Right atrium auricular region (tissue), 2 donors: ENCODE measurements around the gene PPM1E. TPM values are rescaled to one million over a fixed set of nuclear protein-coding genes. Genes with fewer than 3 reads are reported as not detected.
"Not testable (repeated sequence)": the region's sequence is repeated elsewhere in the genome, so short reads cannot be mapped to it uniquely, and the experiment has no call there.

Source experiments
- DNase-seq: peaks from one replicate; pipeline ENCODE4 v3.0.0-alpha.2; 2019; ENCODE audit warnings: low spot score
- H3K27ac ChIP-seq, 2 donors: fragments of 200-600 bp; sonication (generic); 1 replicate in 1 of 2; 2 replicates in 1 of 2; pipeline ENCODE4 v1.5.1; 2016 to 2019
- H3K27me3 ChIP-seq, 2 donors: fragments of 200-600 bp; sonication (generic); one replicate each; pipeline versions ENCODE4 v1.5.1 to v1.6.0; 2017 to 2019
- H3K36me3 ChIP-seq: fragments of 200-600 bp; sonication (generic); one replicate; pipeline ENCODE4 v1.5.1; 2016
- H3K4me1 ChIP-seq, 2 donors: fragments of 200-600 bp; sonication (generic); one replicate each; pipeline versions ENCODE4 v1.5.1 to v1.6.0; 2017 to 2019
- H3K4me3 ChIP-seq, 2 donors: fragments of 200-600 bp; sonication (generic); 1 replicate in 1 of 2; 2 replicates in 1 of 2; pipeline ENCODE4 v1.5.1; 2017 to 2019; ENCODE audit warnings: mild to moderate bottlenecking in 1 of 2, moderate library complexity in 1 of 2
- H3K9me3 ChIP-seq, 2 donors: fragments of 200-600 bp; sonication (generic); one replicate each; pipeline ENCODE4 v1.5.1; 2019
- CTCF ChIP-seq, 2 donors: fragments of 200-600 bp; sonication (generic); IDR thresholded peaks; one replicate each; pipeline ENCODE4 v1.5.1; 2019; ENCODE audit warnings: antibody characterized with exemption in 2 of 2
- total RNA-seq, 2 donors: library from RNA; depleted of rRNA; stranded (reverse); fragments of >200 nt; gene quantifications; one replicate each; pipeline ENCODE4 v1.1.0, GENCODE V29; 2016

PPM1E gene
- total RNA-seq, 2 donors from 2014 or later: 1.2 to 5.3 TPM

GRCh38 chr17:58831780-58832179 is 76.1 kb downstream of the PPM1E start:
- Histone ChIP-seq H3K4me3 (no peak overlapping the region), H3K27me3 (no peaks in the 10 kb centered on the region), H3K27ac (no peak overlapping the region), H3K4me1 (no peaks in the 10 kb centered on the region), H3K9me3 (no peaks in the 10 kb centered on the region), H3K36me3 (no peaks in the 10 kb centered on the region)
- TF ChIP-seq CTCF (IDR thresholded peaks at IDR 0.05): no peak
- DNase-seq: no peak

DNA sequence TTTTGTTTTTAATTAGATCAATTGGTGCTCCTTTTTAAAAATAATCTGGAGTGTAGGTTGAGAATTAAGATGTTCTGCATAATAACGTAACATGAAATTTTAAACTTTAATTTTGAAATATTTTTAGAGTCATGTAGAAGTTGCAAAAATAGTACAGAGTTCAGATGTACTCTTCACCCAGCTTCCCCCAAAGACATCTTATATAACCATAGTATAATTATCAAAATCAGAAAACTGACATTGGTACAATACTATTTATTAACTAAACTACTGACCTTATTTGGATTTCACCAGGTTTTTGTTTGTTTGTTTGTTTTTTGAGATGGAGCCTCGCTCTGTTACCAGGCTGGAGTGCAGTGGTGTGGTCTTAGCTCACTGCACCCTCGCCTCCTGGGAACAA is 76.9 kb downstream of the PPM1E start:
- no peak for DNase-seq
- no peak for TF ChIP-seq CTCF (IDR thresholded peaks at IDR 0.05)
- no peaks in the 10 kb centered on the region for H3K27me3 ChIP-seq
- H3K36me3 ChIP-seq: no peaks in the 10 kb centered on the region
- H3K27ac ChIP-seq: no peak overlapping the region
- H3K4me1 ChIP-seq: no peaks in the 10 kb centered on the region
- H3K9me3 ChIP-seq: no peaks in the 10 kb centered on the region
- no peak overlapping the region for H3K4me3 ChIP-seq

- Histone ChIP-seq H3K9me3 (no peaks in the 10 kb centered on the region), H3K4me1 (no peaks in the 10 kb centered on the region), H3K27ac (no peak overlapping the region), H3K4me3 (no peak overlapping the region), H3K27me3 (no peaks in the 10 kb centered on the region), H3K36me3 (no peaks in the 10 kb centered on the region)
- DNase-seq: no peak
- no peak for TF ChIP-seq CTCF (IDR thresholded peaks at IDR 0.05)
Measured at GRCh38 chr17:58837699-58838098, 82.0 kb downstream of the PPM1E start.

DNA sequence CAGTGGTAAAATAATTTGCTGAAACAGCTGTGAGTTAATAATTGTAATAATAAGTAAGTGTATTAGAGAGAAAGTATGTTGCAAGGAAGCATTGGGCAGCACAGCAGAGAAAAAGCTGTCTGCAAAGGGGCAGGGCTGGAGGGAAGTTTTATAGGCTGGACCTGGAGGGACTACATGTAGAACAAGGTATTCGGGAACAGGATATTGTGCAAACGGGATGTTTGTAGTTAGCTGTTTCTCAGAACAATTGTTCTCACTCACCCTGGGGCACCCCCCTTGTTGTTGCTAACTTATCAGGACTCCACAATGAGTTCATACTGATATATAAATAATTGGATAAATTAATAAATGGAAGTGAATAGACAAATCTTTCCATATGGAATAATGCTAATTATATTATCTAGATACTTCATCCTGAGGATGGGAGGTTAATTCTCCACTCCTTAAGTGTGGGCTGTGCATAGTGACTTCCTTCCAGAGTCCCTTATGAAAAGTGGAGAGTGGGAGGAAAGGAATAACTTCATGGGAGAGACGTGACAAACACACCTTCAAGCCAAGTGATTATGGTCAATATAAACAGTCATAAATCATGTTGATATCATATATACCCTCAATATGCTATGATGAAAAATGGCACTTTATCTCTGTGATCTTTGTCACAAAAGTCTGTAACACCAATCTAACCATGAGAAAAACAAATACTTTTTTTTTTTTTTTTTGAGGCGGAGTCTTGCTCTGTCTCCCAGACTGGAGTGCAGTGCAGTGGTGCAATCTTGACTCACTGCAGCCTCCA is 85.4 kb downstream of the PPM1E start:
- H3K27ac ChIP-seq: no peak overlapping the region
- H3K4me1 ChIP-seq: no peaks in the 10 kb centered on the region
- no peak overlapping the region for H3K4me3 ChIP-seq
- TF ChIP-seq CTCF (IDR thresholded peaks at IDR 0.05): no peak
- H3K27me3 ChIP-seq: no peaks in the 10 kb centered on the region
- no peak for DNase-seq
- H3K36me3 ChIP-seq: no peaks in the 10 kb centered on the region
- no peaks in the 10 kb centered on the region for H3K9me3 ChIP-seq

DNA sequence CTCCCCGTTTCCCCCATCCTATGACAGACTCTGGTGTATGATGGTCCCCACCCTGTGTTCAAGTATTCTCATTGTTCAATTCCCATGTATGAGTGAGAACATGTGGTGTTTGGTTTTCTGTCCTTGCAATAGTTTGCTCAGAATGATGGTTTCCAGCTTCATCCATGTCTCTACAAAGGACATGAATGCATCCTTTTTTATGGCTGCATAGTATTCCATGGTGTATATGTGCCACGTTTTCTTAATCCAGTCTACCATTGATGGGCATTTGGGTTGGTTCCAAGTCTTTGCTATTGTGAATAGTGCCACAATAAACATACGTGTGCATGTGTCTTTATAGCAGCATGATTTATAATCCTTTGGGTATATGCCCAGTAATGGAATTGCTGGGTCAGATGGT is 90.8 kb downstream of the PPM1E start:
- H3K27me3 ChIP-seq, H3K27ac ChIP-seq, H3K4me3 ChIP-seq, H3K9me3 ChIP-seq, H3K36me3 ChIP-seq, H3K4me1 ChIP-seq, DNase-seq: not testable (repeated sequence)

GRCh38 chr17:58850106-58850505 is 94.5 kb downstream of the PPM1E start:
- H3K36me3 ChIP-seq, H3K9me3 ChIP-seq, H3K4me1 ChIP-seq, H3K27ac ChIP-seq, DNase-seq, H3K27me3 ChIP-seq, H3K4me3 ChIP-seq: not testable (repeated sequence)

DNA sequence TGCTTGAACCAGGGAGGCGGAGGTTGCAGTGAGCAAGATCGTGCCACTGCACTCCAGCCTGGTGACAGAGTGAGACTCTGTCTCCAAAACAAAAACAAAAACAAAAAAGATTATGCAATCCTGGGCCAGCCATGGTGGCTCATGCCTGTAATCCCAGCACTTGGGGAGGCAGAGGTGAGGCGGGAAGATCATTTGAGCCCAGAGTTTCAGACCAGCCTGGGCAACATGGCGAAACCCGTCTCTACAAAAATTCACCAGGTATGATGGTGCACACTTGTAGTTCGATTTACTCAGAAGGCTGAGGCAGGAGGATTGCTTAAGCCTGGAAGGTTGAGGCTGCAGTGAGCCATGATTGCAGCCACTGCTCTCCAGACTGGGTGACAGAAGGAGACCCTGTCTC is 109.6 kb downstream of the PPM1E start:
- no peak overlapping the region for H3K27ac ChIP-seq
- no peak for TF ChIP-seq CTCF (IDR thresholded peaks at IDR 0.05)
- no peak overlapping the region for H3K4me3 ChIP-seq
- no peaks in the 10 kb centered on the region for H3K4me1 ChIP-seq
- DNase-seq: no peak
- no peaks in the 10 kb centered on the region for H3K36me3 ChIP-seq
- H3K9me3 ChIP-seq: no peaks in the 10 kb centered on the region
- no peaks in the 10 kb centered on the region for H3K27me3 ChIP-seq
